Astrocyte of the cerebellum (primary cell): ENCODE results near the gene PRSS22.

Source experiments
- DNase-seq: peaks from one replicate; pipeline ENCODE4 v3.0.0-alpha.2; 2011; ENCODE audit warnings: low read depth
- H3K4me3 ChIP-seq: 2 replicates; pipeline ENCODE4 v1.5.1; 2011; ENCODE audit warnings: mild to moderate bottlenecking, low read depth, low read length, moderate library complexity
- in situ Hi-C: cut with HindIII; loops from 2 replicates; pipeline ENCODE4 v1.10.0; 2017; ENCODE audit warnings: low sequenced_read_pairs
- TF ChIP-seq, protein P1 (sequence below): IDR thresholded peaks from 2 replicates; pipeline ENCODE4 v1.5.1; 2012; ENCODE audit warnings: low read length, low read depth, moderate library complexity, mild to moderate bottlenecking; ENCODE audit errors: missing control alignments

Gene PRSS22

DNA sequence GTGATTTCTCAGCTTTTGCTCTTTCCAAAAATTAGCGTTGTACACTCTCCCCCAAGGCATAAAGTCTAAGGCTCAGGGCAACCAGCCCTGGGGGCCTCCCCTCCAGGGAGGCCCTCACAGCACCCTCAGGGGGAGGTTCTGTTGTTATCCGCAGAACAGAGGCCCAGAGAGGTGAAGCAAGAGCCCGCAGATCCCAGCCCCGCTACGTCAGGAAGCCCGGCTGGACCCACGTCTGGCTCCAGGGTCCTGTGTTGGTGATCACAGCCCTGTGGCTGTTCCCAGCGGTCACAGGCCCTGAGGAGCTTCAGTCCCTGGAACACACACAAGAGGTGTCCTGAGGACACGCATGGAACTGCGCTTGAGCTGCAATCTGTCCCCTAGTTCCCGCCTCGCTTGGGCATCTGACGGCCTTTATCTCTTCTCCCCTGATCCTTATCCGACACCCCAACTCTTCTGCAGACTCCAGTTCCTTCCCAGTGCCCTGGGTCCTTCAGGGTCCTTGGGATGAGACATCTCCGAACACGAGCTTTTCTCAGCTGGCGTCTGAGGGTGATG lies 29.0 kb downstream of the PRSS22 start:
- no peak overlapping the region for H3K4me3 ChIP-seq
- TF ChIP-seq, protein P1, sequence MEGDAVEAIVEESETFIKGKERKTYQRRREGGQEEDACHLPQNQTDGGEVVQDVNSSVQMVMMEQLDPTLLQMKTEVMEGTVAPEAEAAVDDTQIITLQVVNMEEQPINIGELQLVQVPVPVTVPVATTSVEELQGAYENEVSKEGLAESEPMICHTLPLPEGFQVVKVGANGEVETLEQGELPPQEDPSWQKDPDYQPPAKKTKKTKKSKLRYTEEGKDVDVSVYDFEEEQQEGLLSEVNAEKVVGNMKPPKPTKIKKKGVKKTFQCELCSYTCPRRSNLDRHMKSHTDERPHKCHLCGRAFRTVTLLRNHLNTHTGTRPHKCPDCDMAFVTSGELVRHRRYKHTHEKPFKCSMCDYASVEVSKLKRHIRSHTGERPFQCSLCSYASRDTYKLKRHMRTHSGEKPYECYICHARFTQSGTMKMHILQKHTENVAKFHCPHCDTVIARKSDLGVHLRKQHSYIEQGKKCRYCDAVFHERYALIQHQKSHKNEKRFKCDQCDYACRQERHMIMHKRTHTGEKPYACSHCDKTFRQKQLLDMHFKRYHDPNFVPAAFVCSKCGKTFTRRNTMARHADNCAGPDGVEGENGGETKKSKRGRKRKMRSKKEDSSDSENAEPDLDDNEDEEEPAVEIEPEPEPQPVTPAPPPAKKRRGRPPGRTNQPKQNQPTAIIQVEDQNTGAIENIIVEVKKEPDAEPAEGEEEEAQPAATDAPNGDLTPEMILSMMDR: no peak
- no peak for DNase-seq
- in situ Hi-C loops: no loop called here

GRCh38 chr16:2828521-2828840 lies 29.5 kb downstream of the PRSS22 start:
- no peak for DNase-seq
- TF ChIP-seq, protein P1: no peak
- in situ Hi-C loops: no loop called here
- H3K4me3 ChIP-seq: no peak overlapping the region

DNA sequence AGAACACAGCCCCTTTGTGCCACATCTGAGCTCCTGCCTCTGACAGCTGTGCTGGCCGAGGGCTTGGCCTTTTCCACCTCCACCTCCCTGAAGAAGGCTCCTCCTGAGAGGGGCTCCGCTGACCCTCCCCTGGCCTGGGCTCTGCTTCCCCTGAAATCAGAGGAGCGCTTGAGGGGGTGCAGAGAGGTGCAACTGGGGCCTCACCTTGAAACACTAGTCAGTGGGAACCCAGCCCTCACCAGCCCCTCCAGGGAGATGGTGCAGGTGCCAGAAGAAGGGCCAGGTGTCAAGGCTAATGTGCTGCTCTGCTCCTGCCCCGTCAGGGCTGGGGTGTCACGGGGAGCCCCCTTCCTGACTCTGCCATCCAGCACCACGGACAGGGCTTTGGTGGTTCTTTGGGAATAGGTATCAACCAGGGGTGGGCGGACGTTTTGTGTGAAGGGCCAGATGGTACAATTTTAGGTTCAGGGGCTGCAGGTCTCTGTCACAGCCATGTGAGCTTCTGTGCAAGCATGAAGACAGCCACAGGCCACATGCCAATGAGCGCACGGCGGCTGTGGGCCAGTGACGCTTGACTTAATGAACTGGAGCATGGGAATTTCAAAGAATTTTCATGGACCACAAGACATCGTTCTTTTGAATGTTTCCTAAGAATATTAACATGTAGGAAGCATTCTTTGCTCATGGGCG lies 30.0 kb downstream of the PRSS22 start:
- in situ Hi-C loops: no loop called here
- TF ChIP-seq, protein P1: no peak
- no peak overlapping the region for H3K4me3 ChIP-seq
- DNase-seq: no peak

GRCh38 chr16:2827374-2827791 lies 30.6 kb downstream of the PRSS22 start:
- in situ Hi-C loops: no loop called here
- DNase-seq: no peak
- H3K4me3 ChIP-seq: no peak overlapping the region
- TF ChIP-seq, protein P1: no peak

DNA sequence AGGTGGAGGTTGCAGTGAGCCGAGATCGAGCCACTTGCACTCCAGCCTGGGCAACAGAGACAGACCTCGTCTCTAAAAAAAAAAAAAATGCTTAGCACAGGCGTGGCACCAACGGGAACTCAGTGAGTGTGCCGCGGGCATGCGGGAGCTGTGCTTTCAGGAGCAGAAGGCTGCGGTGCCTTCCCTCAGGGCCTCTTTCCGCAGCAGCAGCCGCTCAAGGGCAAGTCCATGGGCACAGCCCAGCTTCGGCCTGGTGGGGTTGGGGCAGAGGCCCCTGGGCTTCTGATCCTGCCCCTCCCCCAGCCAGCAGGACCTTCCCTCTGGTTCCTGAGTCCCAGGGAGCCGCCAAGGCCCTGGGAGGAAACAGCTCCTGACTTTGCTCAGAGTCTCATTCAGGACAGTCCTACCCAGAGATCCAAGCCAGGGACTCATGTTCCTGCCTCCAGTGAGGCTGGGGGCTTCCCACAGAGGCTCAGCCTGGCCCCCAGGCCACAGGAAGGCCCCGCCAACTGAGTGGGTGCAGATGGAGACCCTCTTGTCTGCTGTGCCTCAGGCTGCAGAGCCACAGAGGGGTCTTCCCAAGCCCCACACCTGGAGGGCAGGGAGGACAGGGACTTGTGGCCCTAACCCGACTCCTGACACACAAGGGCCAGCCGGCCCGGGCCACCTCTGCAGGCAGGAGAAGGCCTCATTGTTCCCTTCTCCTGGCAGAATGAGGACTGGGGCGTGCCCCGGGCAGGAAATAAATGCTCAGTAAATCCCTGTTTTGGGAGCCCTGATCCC lies 31.2 kb downstream of the PRSS22 start:
- TF ChIP-seq, protein P1: no peak
- DNase-seq: no peak
- H3K4me3 ChIP-seq: no peak overlapping the region
- in situ Hi-C loops: no loop called here

- DNase-seq: no peak
- in situ Hi-C loops: no loop called here
- TF ChIP-seq, protein P1: no peak
- no peak overlapping the region for H3K4me3 ChIP-seq
Observed at GRCh38 chr16:2825906-2826305, 32.1 kb downstream of the PRSS22 start.
